IMR-90 (cell line): ENCODE results near the gene RB1. TPM values are rescaled to one million over a fixed set of nuclear protein-coding genes. Genes with fewer than 3 reads are reported as not detected.

Experiments
- ATAC-seq: fragments of 200-7000 bp; cut with Tn5 transposase; 2 replicates; pipeline ENCODE4 v1.9.1; 2020; ENCODE audit warnings: low read depth, mild to moderate bottlenecking, moderate library complexity
- BruUV-seq: library from RNA; stranded (reverse); fragments of 400-500 nt; replicated peaks from 2 replicates; lab custom pipeline; 2021; lab: Mats Ljungman, UMichigan
- CTCF ChIA-PET: fragments of 300-600 bp; formaldehyde crosslinking; extraction: SDS; loops from one replicate; lab custom pipeline; 2021; ENCODE audit warnings: antibody characterized with exemption; lab: Yijun Ruan, JAX
- POLR2A ChIA-PET: fragments of 300-600 bp; sonication (Branson Sonifier 250); formaldehyde crosslinking; loops from one replicate; lab custom pipeline; 2022; ENCODE audit warnings: antibody characterized with exemption; ENCODE audit not compliant: unreplicated experiment; lab: Charles Lee
- DNase-seq: peaks from one replicate; pipeline ENCODE4 v3.0.0; 2013
- H2AFZ ChIP-seq: replicated peaks from 2 replicates; pipeline ENCODE3; 2013; ENCODE audit warnings: low read length, mild to moderate bottlenecking; ENCODE audit not compliant: poor library complexity
- H2AK5ac ChIP-seq: 2 replicates; pipeline ENCODE4 v1.6.1; 2013; ENCODE audit warnings: low read depth, low read length, inconsistent platforms
- H2AK9ac ChIP-seq: replicated peaks from 2 replicates; pipeline ENCODE3; 2013; ENCODE audit warnings: mild to moderate bottlenecking, low read depth, low read length, moderate library complexity; ENCODE audit not compliant: poor library complexity
- H2BK120ac ChIP-seq: 2 replicates; pipeline ENCODE4 v1.6.1; 2013; ENCODE audit warnings: low read depth, low read length, inconsistent platforms
- H2BK15ac ChIP-seq: 3 replicates; pipeline ENCODE4 v1.6.1; 2013; ENCODE audit warnings: low read depth, low read length, inconsistent platforms
- H2BK20ac ChIP-seq: 2 replicates; pipeline ENCODE4 v1.6.1; 2013; ENCODE audit warnings: low read depth, mild to moderate bottlenecking, inconsistent platforms, low read length, moderate library complexity
- H2BK5ac ChIP-seq: 2 replicates; pipeline ENCODE4 v1.6.1; 2013; ENCODE audit warnings: mild to moderate bottlenecking, low read depth, low read length, inconsistent platforms; ENCODE audit not compliant: poor library complexity, severe bottlenecking
- H3K14ac ChIP-seq: replicated peaks from 2 replicates; pipeline ENCODE4 v1.6.1; 2013; ENCODE audit warnings: low read depth, low read length, inconsistent platforms
- H3K18ac ChIP-seq: 2 replicates; pipeline ENCODE4 v1.6.1; 2013; ENCODE audit warnings: low read depth, low read length, control low read depth
- H3K23ac ChIP-seq: 2 replicates; pipeline ENCODE4 v1.6.1; 2013; ENCODE audit warnings: low read depth, low read length, inconsistent platforms
- H3K27ac ChIP-seq: 2 replicates; pipeline ENCODE4 v1.5.1; 2013; ENCODE audit warnings: mild to moderate bottlenecking, control low read depth, low read length; ENCODE audit not compliant: insufficient read depth
- H3K27me3 ChIP-seq: 2 replicates; pipeline ENCODE4 v1.6.1; 2013; ENCODE audit warnings: low read length; ENCODE audit not compliant: control insufficient read depth, insufficient read depth
- H3K36me3 ChIP-seq: 2 replicates; pipeline ENCODE4 v1.6.1; 2013; ENCODE audit warnings: low read length, mixed read lengths; ENCODE audit not compliant: control insufficient read depth, insufficient read depth
- H3K4ac ChIP-seq: 2 replicates; pipeline ENCODE4 v1.6.1; 2013; ENCODE audit warnings: low read depth, low read length, inconsistent platforms
- H3K4me1 ChIP-seq: 2 replicates; pipeline ENCODE4 v1.6.1; 2013; ENCODE audit warnings: low read length, mixed read lengths; ENCODE audit not compliant: control insufficient read depth, insufficient read depth
- H3K4me2 ChIP-seq: 2 replicates; pipeline ENCODE4 v1.6.1; 2013; ENCODE audit warnings: low read depth, mild to moderate bottlenecking, control low read depth, low read length, moderate library complexity
- H3K4me3 ChIP-seq: 2 replicates; pipeline ENCODE4 v1.5.1; 2013; ENCODE audit warnings: low read depth, mild to moderate bottlenecking, control low read depth, low read length, moderate library complexity; ENCODE audit not compliant: insufficient read depth
- H3K56ac ChIP-seq: 2 replicates; pipeline ENCODE4 v1.6.1; 2013; ENCODE audit warnings: low read length, inconsistent platforms; ENCODE audit not compliant: insufficient read depth; ENCODE audit errors: extremely low read depth
- H3K79me1 ChIP-seq, 2 experiments: 2 replicates each; pipeline ENCODE4 v1.6.1; 2013; ENCODE audit warnings: low read length in 2 of 2, inconsistent platforms in 1 of 2, low read depth in 1 of 2
- H3K9ac ChIP-seq: 2 replicates; pipeline ENCODE4 v1.6.1; 2013; ENCODE audit warnings: low read depth, low read length, control low read depth
- H3K9me1 ChIP-seq: 2 replicates; pipeline ENCODE4 v1.6.1; 2013; ENCODE audit warnings: low read length, inconsistent platforms; ENCODE audit not compliant: insufficient read depth
- H3K9me3 ChIP-seq: 2 replicates; pipeline ENCODE4 v1.6.1; 2013; ENCODE audit warnings: low read length; ENCODE audit not compliant: control insufficient read depth, insufficient read depth
- H4K20me1 ChIP-seq: 2 replicates; pipeline ENCODE4 v1.6.1; 2013; ENCODE audit warnings: low read length, inconsistent platforms; ENCODE audit not compliant: insufficient read depth
- H4K5ac ChIP-seq: 2 replicates; pipeline ENCODE4 v1.6.1; 2013; ENCODE audit warnings: mild to moderate bottlenecking, low read depth, low read length, control low read depth
- H4K8ac ChIP-seq, 2 experiments: 2 replicates each; pipeline ENCODE4 v1.6.1; 2013; ENCODE audit warnings: low read depth in 2 of 2, low read length in 2 of 2, control low read depth in 1 of 2, inconsistent platforms in 1 of 2
- H4K91ac ChIP-seq: 2 replicates; pipeline ENCODE4 v1.6.1; 2013; ENCODE audit warnings: low read depth, low read length, inconsistent platforms; ENCODE audit not compliant: insufficient read depth
- CEBPB ChIP-seq: IDR thresholded peaks from 2 replicates; pipeline ENCODE4 v1.6.1; 2012; ENCODE audit warnings: low read depth, low read length, improper control_type of control experiment
- CHD1 ChIP-seq: IDR thresholded peaks from 2 replicates; pipeline ENCODE4 v1.6.1; 2012; ENCODE audit warnings: low read depth, low read length, improper control_type of control experiment
- ELK1 ChIP-seq: fragments of 150-350 bp; IDR thresholded peaks from 2 replicates; pipeline ENCODE4 v1.6.1; 2016; ENCODE audit warnings: low read depth, mild to moderate bottlenecking, low read length, moderate library complexity, borderline replicate concordance
- NFE2L2 ChIP-seq: fragments of 150-350 bp; IDR thresholded peaks from 2 replicates; pipeline ENCODE4 v1.6.1; 2016; ENCODE audit warnings: low read depth, mild to moderate bottlenecking, low read length
- POLR2A ChIP-seq: IDR thresholded peaks from 2 replicates; pipeline ENCODE4 v1.6.1; 2012; ENCODE audit warnings: mild to moderate bottlenecking, low read depth, low read length
- RAD21 ChIP-seq: IDR thresholded peaks from 2 replicates; pipeline ENCODE4 v1.6.1; 2012; ENCODE audit warnings: low read length, improper control_type of control experiment
- SMC3 ChIP-seq: fragments of 150-350 bp; IDR thresholded peaks from 2 replicates; pipeline ENCODE4 v1.6.1; 2016; ENCODE audit warnings: low read depth, mild to moderate bottlenecking, antibody characterized with exemption, low read length, moderate library complexity
- USF2 ChIP-seq: fragments of 150-350 bp; IDR thresholded peaks from 2 replicates; pipeline ENCODE4 v1.6.1; 2017; ENCODE audit warnings: mild to moderate bottlenecking, antibody characterized with exemption, low read length, low read depth
- WGBS, 2 experiments: methylation state at CpG; one replicate each; pipeline versions ENCODE4 v1.1.5 to v1.1.7; 2013; ENCODE audit warnings: missing lambda C conversion rate in 2 of 2; ENCODE audit not compliant: insufficient read length in 1 of 2; ENCODE audit errors: extremely low coverage in 2 of 2; 5-methylcytosine and 5-hydroxymethylcytosine counted together
- dilution Hi-C: fragments of 300-500 bp; cut with HindIII; formaldehyde crosslinking; loops from one replicate; pipeline ENCODE4 v1.14.3; 2018; ENCODE audit warnings: low sequenced_read_pairs; ENCODE audit not compliant: unreplicated experiment
- in situ Hi-C: fragments of 300-500 bp; cut with MboI; formaldehyde crosslinking; loops from 3 replicates; pipeline ENCODE4 v1.14.3; 2019; ENCODE audit warnings: low sequenced_read_pairs, inconsistent platforms, mixed read lengths
- intact Hi-C: fragments of 100-400 bp; cut with micrococcal nuclease; formaldehyde crosslinking; loops from 2 replicates; pipeline ENCODE4 v1.10.0; 2022
- polyA plus RNA-seq, 3 experiments: library from polyadenylated mRNA; depleted of rRNA; stranded (reverse); fragments of >200 nt; gene quantifications; 2 replicates each; pipeline ENCODE4 v1.2.3, GENCODE V29; 2012; ENCODE audit warnings: low replicate concordance in 1 of 3
- total RNA-seq: library from RNA; depleted of rRNA; stranded (reverse); fragments of >200 nt; gene quantifications from 2 replicates; pipeline ENCODE4 v1.2.3, GENCODE V29; 2012

Gene RB1
- total and polyA plus RNA-seq, 2 of the 4 experiments (the other 2 are of a cell fraction) = 11.4 to 15.4 TPM

- Histone ChIP-seq H2AK5ac (no peak overlapping the region), H3K18ac (no peak overlapping the region), H2AFZ (no peak overlapping the region), H2BK120ac (no peak overlapping the region), H3K56ac (no peak overlapping the region), H2BK5ac (no peak overlapping the region), H3K4me2 (no peak overlapping the region), H3K27me3 (peaks cover 11% of the 10 kb centered on the region), H3K14ac (no peak overlapping the region), H3K79me1 (no peaks in the 10 kb centered on the region), H2BK15ac (no peak overlapping the region), H3K27ac (no peak overlapping the region), H3K4me3 (no peak overlapping the region), H3K4ac (no peak overlapping the region), H4K20me1 (no peaks in the 10 kb centered on the region), H3K23ac (no peak overlapping the region), H4K5ac (no peak overlapping the region), H2BK20ac (no peak overlapping the region), H4K91ac (no peak overlapping the region), H3K9me1 (no peaks in the 10 kb centered on the region), H3K36me3 (no peaks in the 10 kb centered on the region), H4K8ac (no peak overlapping the region), H3K9me3 (no peaks in the 10 kb centered on the region), H3K4me1 (no peaks in the 10 kb centered on the region), H2AK9ac (no peak overlapping the region), H3K9ac (no peak overlapping the region)
- TF ChIP-seq CHD1 (no peak), NFE2L2 (no peak), ELK1 (no peak), SMC3 (no peak), POLR2A (no peak), RAD21 (no peak), CEBPB (no peak), USF2 (no peak)
- ChIA-PET CTCF (no interaction called here), POLR2A (no interaction called here)
- ATAC-seq (no peak), DNase-seq (no peak)
- BruUV-seq = no TSS peak
- dilution Hi-C loops = no loop called here
- intact Hi-C loops = no loop called here
- in situ Hi-C loops = no loop called here
- WGBS, 2 experiments = no CpG with 5 or more reads among the region's 2 CpGs
Measured at GRCh38 chr13:48294653-48295052, 8.9 kb upstream of the RB1 start.
